HFF-Myc (cell line): ENCODE measurements around the gene CACNB2.
"Not testable (repeated sequence)": the region's sequence is repeated elsewhere in the genome, so short reads cannot be mapped to it uniquely, and the experiment has no call there.

Source experiments
- DNase-seq: peaks from one replicate; pipeline ENCODE4 v3.0.0-alpha.2; 2011; ENCODE audit warnings: low read depth; ENCODE audit errors: extremely low read depth
- H3K4me3 ChIP-seq: replicated peaks from 2 replicates; pipeline ENCODE4 v1.5.1; 2011; ENCODE audit warnings: low read depth, mild to moderate bottlenecking, control low read depth, low read length
- TF ChIP-seq, protein P1 (sequence below): IDR thresholded peaks from 2 replicates; pipeline ENCODE4 v1.5.1; 2012; ENCODE audit warnings: mild to moderate bottlenecking, low read depth, low read length, control low read depth; ENCODE audit errors: missing control alignments

CACNB2 gene

DNA sequence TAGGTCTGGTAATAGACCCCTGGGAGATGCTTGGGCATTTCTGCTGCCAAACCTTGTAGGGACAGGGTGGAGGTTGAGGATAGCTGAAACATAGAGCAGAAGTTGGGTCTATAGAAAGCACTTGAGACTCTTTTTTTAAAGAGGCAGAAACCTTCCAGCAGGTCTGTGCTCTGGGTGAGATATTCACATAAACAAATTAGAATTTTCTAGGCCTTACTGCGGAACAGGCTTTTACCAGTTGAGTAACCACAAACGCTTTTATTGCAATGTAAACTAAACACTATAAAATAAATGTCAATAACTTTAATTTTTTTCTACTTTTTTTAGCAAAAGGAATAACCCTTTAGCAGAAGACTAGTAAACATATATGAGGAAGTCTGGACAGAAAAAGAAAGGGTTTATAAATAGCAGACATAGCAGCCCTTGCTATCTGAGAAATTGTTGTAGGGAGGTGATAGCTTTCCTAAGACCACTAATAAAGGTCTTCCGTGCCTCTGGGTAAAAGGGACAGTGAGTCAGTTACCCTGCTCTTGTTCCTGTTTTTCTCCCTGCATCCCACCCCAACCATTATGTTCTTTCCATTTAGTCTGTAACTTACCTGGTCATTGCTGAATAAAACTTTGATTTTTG lies 38.7 kb downstream of the CACNB2 start:
- DNase-seq, result no peak
- no peak overlapping the region for H3K4me3 ChIP-seq
- TF ChIP-seq, protein P1, sequence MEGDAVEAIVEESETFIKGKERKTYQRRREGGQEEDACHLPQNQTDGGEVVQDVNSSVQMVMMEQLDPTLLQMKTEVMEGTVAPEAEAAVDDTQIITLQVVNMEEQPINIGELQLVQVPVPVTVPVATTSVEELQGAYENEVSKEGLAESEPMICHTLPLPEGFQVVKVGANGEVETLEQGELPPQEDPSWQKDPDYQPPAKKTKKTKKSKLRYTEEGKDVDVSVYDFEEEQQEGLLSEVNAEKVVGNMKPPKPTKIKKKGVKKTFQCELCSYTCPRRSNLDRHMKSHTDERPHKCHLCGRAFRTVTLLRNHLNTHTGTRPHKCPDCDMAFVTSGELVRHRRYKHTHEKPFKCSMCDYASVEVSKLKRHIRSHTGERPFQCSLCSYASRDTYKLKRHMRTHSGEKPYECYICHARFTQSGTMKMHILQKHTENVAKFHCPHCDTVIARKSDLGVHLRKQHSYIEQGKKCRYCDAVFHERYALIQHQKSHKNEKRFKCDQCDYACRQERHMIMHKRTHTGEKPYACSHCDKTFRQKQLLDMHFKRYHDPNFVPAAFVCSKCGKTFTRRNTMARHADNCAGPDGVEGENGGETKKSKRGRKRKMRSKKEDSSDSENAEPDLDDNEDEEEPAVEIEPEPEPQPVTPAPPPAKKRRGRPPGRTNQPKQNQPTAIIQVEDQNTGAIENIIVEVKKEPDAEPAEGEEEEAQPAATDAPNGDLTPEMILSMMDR, result no peak

DNA sequence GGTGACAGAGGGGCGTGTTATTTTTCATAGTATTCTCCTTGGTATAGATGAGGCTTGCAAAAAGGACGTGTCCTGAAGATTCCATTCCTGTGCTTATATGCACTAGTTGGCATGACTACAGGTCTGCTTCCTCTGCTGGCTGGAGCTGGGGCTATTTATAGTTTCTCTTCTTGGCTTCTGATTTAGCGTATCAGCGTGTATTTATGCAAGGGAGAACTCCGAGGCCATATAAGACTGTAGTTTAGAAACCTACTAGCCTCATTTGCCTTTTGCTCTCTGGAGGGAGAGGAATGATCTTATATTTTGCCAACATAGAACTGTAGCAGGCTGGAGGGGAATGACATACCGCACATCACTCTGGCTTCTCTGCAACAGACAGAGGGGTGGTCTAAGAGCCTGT lies 39.7 kb downstream of the CACNB2 start:
- DNase-seq, result no peak
- H3K4me3 ChIP-seq, result no peak overlapping the region
- TF ChIP-seq, protein P1, result no peak

- not testable (repeated sequence) for DNase-seq, H3K4me3 ChIP-seq
These were observed 41.2 kb downstream of the CACNB2 start for GRCh38 chr10:18181382-18181781.

- no peak for DNase-seq
- H3K4me3 ChIP-seq, result no peak overlapping the region
- TF ChIP-seq, protein P1, result no peak
These were observed 45.4 kb downstream of the CACNB2 start for GRCh38 chr10:18185621-18186020.

DNA sequence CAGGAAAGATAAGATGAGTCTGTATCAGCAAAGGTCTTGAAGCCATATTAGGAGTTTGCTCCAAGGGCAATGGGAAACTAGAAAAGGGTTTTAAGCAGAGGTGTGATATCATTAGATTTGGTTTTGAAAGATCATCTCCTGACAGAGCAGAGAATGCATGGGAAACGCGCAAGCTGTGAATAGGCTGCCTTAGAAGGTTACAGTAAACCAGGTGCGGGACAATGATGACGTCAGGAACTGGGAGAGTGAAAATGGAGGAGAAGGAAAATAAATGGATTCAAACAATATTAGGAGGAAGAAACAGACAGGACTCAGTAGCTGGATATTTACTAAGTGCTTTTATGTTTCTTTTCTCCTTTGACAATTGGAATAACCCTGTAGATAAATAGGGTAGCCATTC lies 50.6 kb downstream of the CACNB2 start:
- DNase-seq, result no peak
- no peak overlapping the region for H3K4me3 ChIP-seq
- TF ChIP-seq, protein P1, result no peak

DNA sequence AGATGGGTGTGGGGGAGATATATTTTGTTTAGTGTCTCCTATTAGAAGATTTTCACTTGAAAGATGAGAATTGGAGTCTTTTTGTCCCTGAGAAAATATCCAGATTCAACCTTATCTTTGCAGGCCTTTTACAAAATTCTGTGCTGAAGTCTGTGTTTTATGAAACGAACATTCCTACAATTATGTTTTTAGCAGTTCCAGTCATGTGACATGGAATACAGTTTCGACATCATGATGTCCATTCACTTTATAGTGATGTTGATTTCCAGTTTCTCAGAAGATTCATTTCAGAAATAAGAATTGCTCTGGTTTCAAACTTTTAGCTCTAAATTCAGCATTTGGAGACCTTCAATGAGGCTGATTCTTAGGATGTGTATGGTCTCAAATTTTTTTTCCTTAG lies 54.4 kb downstream of the CACNB2 start:
- H3K4me3 ChIP-seq, result no peak overlapping the region
- TF ChIP-seq, protein P1, result no peak
- no peak for DNase-seq

DNA sequence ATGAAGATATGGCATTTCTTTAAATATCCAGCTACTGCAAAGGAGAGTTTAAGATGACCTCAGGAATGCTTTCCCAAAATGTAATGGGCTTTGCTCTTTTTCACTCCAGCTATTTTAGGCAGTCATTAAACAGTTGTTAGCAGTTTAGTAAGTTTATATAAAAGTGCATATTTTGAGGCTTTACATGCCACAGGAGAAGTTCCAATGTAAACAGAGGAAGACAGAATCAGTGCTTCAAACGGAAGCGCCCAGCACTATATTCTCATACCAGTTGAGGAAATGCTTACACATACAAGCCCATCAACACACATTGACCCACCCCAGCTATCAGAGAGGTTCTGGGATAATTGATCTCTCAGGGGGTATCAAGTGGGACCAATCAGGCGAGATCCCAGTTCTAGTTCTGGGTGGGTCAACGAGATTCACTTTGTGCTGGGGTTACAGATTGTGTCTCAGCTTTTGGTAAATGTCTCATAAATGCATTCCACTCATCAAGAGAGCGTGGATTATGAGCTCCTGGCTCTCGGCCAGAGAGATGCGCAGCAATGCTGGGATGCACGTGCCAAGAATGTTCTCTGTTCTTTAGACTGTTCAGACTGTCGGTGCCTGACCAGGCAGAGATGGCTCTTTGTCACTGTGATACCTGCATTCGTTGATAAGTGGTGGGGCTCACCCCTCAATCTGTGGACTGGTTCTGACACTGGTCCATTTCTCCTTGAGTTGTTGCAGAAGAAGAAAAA lies 55.0 kb downstream of the CACNB2 start:
- DNase-seq, result peak; percentile 7
- TF ChIP-seq, protein P1, result no peak
- no peak overlapping the region for H3K4me3 ChIP-seq
